Stimulated activated CD8-positive, alpha-beta memory T cell treated with anti-CD3 and anti-CD28 coated beads, Interleukin-12 subunit alpha, Interleukin-12 subunit beta, amount 100 ng/mL, for 24 hours (primary cell): Measurements from ENCODE around the gene NIT2.
"Not testable (repeated sequence)": the region's sequence is repeated elsewhere in the genome, so short reads cannot be mapped to it uniquely, and the experiment has no call there.

Experiments
- DNase-seq: peaks from one replicate; pipeline ENCODE4 v3.0.0-alpha.2; 2020; ENCODE audit errors: extremely low read depth

NIT2 gene

DNA sequence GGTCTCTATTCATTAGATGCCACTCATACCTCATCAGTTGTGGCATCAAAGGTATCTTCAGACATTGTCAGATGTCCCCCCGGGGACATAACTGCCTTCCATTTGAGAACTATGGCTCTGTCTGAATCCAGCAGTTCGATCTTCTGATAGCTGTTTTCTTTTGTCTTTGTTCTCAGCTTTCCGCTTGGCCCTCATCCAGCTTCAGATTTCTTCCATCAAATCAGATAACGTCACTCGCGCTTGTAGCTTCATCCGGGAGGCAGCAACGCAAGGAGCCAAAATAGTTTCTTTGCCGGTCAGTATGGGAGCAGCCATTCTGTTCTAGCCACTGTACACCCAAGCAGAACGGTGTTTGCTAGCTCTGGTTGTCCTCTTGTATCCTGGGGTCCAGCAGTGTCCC, 4.4 kb downstream of the NIT2 start:
- no peak for DNase-seq

DNA sequence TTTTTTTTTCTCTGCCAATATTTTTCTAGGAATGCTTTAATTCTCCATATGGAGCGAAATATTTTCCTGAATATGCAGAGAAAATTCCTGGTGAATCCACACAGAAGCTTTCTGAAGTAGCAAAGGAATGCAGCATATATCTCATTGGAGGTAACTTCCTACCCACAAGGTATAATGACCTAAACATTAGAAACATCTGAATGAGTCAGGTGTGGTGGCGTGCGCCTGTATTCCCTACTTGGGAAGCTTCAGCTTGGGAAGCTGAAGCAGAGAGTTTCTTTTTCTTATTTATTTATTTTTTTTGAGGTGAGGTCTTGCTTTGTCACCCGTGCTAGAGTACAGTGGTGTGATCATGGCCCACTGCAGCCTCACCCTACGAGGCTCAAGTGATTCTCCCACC, 5.2 kb downstream of the NIT2 start:
- DNase-seq: no peak

DNA sequence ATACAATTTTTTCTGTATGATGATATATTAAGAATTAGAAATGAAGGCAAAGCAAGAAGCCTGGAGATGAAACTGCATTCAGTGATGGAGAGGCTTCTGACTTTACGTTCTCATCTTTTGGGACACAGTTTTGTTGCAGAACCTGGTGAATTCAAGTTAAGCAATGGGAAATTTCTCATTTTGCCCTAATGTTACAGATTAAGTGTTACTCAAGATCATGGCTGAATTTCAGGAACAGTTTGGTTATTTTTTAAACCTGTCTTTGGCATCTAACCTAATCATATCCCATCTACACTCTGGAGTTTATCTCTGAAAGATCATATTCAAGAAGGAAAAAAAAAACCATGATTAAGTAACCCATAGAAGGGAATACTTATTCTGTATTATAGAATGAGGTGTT, 6.0 kb downstream of the NIT2 start:
- DNase-seq: no peak

DNA sequence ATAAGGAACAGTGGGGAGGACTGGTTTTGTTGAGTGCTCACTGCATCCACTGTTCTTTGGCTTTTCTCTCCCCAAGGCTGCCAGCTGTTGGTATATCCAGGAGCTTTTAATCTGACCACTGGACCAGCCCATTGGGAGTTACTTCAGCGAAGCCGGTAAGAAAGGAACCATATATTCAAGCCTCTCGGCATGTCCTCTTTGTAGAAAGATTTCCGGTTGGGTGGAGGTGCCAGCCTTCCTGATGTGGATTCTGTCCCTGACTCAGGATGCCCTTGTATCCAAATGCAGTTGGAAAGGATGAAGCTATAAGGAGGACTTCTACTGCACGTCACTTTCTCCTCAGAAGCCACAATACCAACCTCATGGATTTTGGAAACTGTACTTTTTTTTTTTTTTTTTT, 14.2 kb downstream of the NIT2 start:
- no peak for DNase-seq

DNA sequence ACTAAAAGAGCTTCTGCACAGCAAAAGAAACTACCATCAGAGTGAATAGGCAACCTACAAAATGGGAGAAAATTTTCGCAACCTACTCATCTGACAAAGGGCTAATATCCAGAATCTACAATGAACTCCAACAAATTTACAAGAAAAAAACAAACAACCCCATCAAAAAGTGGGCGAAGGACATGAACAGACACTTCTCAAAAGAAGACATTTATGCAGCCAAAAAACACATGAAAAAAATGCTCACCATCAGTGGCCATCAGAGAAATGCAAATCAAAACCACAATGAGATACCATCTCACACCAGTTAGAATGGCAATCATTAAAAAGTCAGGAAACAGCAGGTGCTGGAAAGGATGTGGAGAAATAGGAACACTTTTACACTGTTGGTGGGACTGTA, 17.2 kb downstream of the NIT2 start:
- DNase-seq: not testable (repeated sequence)

DNA sequence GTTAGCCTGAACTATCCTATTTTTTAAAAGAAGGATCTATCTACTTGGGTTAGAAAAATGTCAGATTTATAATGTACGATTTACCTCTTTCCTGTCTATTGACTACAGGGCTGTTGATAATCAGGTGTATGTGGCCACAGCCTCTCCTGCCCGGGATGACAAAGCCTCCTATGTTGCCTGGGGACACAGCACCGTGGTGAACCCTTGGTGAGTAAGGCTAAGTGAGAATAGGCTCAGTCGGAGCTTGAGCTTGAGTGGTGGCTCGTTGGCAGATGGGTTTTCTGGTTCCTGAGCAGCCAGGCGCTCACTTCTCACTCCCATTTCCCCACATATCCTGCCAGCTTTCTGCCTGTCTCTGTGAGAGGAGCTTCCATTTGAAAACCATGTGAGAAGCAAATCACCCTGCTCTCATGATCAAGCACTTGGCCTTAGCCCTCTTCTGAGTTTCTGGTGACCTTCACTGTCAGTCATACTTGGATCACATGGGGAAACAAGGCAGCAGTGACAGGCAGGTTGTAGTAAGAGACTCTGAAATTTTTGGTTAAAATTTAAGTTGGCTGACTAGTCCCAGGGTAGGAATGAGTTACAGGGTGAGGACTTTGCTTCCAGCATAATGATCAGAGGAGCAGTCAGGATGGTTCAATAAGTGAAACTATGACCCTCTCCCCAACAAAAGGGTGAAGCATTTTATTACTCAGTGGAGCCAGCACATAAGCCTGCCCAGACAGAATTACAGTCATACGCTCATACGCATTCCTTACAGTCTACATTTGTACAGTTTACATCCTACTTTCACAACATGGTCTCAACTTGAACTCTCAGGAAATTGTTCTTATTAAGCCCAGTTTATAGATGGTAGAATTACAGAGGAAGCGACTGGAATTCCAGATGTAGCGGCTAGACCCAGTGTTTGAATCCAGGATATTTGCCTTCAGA, 18.0 kb downstream of the NIT2 start:
- DNase-seq: no peak

DNA sequence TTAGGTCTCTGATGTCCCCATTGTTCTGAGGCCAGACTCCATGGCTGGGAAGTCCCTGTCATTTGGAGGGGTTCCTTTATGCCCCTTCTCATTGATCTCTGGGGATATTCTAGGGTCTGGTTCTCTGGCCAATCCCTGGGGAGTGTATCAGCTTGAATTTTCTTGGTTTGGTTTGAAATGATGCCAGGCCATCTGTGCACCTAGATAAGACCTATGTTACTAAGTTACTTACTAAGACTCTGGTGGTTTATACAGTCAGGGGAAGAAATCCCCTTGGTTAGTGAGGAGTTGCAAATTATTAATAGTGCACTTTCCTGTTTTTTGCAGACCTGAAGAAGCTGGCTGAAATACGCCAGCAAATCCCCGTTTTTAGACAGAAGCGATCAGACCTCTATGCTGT, 20.3 kb downstream of the NIT2 start:
- no peak for DNase-seq

DNA sequence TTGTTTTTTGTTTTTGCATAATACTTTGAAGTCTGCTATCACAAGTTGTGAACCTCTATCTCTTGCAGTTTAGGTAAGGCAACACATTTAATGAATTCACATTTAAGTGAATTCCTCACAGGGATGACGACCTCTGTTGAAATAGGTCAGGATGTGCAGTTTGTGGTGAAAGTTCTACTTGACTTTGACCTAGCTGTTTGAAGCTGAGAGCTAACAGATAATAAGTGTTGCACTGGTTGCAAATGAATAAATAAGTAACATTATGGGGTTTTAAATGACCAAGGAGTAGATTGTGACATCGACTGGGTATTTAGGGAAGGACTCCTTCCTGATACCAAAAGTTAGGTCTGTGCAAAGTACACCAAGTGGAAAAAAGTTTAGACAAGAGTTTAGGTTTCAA, 23.9 kb downstream of the NIT2 start:
- no peak for DNase-seq

DNA sequence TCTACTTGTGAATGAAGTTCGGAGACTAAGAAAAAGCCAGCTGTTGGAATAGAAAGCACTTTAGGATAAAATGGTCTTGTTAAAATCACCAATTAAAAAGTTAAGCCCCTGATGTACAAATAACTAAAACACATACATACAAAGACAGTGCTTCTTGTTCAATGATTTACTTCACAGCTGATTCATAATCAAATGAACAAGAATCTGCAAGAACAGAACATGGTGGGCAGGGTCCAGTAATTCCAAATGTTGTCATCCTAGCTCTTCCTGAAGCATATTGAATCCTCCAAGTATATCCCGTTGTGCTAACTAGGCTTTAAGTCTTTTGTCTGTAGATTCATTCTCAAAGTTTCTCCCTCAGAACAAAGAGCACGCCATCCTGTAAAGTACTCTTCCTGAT, 24.5 kb downstream of the NIT2 start:
- DNase-seq: no peak

DNA sequence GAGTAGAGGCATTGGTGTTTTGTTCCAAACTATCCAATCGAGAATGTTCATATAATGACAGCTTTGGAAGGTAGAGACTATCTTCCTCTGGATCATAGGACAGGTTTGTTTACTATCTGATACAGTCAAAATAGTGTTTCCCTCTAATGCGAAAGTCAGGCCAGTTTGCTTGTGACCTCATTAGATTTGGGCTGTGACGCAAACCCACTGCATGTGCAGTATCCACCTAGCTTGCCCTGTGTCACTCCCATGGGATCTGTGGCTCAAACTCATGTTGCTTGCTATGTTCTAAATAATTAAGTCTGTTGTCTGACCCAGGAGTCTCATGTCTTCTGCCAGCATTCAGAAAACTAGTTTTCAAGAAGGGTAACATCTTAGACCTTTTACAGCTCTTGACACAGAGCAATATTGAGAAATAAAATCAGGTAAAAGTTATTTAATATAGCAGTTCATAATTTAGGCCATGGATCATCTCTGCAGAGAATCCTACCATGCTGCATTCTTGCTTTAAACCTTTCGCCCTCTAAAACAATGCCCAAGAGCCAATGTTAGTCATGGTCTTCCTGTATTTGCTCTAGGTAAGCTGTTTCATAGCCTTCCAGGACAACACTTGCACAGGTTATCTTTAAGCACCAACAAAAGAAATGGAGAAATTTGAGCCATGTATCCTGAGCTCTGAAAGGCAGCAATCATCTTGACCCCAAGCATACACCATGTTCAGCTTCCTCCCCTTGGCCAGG, 26.4 kb downstream of the NIT2 start:
- DNase-seq: no peak

DNA sequence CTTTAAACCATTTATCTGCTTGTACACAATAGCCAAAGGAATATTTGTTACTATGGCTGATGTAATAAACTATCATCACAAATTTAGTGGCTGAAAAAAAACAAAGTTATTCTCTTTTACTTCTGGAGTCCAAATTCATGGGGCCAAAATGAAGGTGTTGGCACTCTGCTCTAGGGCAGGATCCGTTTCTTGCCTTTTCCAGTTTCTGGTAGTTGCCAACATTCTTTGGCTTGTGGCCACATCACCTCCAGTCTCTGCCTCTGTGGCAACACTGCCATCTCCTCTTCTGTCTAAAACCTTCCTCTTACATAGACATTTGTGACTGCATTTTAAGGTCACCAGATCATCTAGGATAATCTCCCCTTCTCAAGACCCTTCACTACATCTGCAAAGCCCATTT, 27.3 kb downstream of the NIT2 start:
- DNase-seq: no peak

DNA sequence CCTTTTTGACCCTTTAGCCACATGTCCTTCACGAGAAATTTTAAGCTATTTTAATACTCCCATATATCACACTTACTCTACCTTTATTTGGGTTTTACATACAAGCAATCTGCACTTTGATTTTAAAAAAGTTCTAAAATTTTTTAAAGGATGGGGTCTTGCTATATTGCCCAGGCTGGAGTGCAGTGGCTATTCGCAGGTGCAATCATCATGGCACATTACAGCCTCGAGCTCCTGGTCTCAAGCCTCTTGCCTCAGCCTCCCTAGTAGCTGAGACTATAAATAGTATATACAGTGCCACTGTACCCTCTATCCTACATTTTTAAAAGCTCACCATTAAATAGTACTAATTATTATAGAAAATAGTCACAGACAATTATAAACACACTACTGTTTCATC, 29.9 kb downstream of the NIT2 start:
- DNase-seq: no peak

DNA sequence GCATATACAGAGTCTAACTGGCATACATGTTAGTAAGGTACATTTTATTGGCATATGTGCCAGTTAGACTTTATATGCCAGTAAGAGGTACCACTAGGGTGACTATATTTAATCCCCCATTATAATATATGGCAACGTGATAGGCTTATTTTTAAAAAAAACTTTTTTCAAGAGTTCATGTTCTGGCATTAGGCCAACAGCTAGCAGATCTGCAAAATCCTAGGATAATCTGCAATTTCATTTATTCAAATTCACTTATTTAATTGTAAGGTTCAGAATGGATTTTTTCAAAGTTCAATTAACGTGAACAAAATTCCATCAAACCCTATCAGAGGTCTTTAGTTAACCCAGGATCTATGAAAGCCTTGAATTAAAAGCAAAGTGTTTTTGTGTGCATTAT, 31.9 kb downstream of the NIT2 start:
- no peak for DNase-seq

DNA sequence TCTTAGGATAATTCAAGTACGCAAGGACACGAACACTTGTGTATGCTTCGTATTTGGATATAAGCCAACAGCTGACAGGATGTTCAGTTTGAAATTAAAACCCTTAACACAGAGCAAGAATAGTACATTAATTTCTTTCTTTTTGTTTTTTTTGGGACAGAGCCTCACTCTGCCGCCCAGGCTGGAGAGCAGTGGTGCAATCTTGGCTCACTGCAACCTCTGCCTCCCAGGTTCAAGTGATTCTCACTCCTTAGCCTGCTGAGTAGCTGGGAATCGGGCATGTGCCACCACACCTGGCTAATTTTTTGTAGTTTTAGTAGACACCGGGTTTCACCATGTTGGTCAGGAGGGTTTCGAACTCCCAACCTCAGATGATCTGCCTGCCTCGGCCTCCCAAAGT, 33.9 kb downstream of the NIT2 start:
- no peak for DNase-seq

DNA sequence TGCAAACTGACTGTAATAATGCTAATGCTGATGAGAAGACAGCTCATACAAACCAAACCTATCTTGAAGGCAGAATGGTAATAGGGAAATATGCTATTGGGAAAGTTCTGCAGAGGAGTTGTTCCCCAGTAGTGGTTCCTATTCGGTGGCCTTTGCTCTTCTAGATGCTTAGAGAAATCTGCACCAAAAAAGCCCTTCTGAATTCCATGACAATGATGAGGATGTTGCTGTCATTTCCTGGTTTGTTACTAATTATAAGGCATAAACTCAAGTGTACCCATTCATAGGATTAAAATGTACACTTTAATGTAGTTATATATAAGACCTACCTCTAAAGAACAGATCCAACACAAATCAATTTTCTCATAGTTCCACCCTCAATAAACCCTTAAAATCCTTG, 36.2 kb downstream of the NIT2 start:
- no peak for DNase-seq

DNA sequence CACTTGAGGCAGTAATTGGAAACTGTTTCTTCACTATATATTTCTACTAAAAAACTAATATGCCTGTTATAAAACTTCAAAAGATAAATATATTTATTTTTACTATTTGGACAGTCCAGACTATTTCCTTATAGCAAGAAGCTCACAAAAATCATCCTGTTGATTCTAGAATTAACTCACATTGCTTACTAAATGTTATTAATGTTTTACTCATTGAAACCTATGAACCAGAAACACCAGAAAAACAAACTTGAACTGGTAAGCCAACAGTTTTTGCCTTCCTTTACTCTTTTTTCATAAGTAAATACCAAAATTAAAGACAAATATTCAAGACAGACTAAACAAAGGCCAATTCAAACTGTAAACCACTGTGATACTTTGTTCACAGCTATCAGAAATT, 40.0 kb downstream of the NIT2 start:
- DNase-seq: no peak

DNA sequence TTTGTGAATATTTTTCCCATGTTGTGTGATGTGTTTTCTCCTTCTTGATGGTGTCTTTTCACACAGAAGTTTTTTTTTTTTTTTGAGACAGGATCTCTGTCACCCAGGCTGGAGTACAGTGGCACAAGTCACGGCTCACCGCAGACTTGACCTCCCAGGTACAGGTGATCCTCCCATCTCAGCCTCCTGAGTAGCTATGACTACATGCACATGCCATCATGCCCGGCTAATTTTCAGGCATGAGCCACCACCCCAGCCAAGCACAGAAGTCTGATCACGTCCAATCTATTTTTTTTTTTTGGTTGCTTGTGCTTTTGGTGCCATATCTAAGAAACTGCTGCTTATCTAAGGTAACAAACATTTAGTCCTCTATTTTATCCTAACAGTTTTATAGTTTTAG, 41.7 kb downstream of the NIT2 start:
- DNase-seq: no peak

DNA sequence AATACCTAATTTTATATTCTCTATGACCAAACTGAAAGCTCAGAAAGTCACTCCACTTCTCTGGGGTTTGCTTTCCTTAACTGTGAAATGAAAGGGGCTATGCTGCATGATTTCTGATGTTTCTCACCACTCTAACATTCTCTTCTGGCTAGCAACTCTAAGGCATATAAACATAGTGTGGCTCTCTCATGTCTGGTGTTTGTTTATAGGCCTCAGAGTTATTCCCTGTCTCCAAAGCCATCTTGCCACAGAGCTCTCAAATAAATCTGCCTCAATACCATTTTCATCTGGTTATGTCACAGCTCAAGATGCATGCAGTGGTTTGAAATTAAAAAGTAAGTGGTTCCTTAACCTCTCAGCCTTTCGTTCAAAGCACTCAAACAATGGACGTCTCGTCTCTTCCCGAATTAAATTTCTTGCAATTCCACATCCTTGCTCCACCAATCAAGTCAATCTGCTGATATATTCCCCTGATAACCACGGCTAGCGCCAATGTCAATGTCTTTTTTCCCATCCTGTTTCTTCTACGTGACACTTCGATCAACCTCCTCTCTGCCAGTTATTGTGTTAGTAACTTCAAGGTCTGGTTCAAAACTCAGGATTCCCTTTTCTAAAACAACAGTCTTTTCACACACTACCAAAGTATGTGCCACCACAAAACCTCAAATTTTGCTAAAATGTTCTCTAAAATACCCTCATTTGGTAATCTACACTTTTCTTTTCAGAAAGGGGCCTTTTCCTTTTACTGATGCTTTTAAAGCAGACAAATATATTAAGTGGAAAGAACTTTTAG, 50.4 kb downstream of the NIT2 start:
- no peak for DNase-seq

DNA sequence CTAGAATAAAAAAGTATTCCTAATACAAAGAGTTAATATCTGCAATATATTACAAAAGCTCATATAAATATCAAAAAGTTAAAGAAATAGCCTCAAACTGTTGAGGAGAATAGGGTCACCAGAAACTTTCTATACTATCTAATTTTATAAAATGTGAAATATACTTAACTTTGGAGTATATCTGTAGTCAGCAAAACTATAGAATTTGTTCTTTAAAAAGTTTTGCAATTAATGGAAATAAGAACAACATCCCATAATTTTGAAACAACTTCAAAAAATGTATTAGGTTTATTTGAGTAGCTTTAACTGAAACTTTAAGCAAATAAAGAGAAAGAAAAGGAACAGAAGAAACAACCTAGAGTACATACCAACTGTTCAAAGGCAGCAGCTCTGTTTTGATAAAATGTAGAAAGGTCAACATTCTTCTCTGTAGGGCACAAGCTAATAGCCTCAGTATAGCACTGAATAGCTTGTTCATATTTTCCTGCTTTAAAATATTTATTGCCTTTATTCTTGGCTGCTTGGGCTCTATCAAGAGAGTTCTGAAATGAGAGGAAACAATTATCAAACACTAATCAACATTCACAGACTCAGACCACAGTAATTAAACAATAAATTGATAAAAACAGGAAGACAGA, 52.0 kb downstream of the NIT2 start:
- DNase-seq: no peak

DNA sequence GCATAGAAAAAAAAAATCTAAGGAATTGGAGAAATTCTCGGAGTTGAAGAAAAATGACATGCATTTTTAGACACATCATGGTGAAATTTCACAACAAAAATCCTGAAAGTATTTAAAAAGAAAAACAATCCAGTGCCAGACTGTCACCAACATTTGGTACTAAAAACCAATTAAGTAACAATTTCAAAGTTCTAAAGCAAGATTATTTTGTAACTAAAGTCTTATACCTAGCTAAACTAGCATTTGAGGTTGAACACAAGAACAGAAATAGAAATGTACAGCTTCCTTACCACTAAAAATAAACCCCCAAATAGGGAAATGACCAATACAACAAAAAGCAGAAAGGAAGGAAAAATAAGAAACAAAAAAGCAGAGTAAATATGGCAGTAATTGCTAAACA, 54.5 kb downstream of the NIT2 start:
- DNase-seq: no peak

DNA sequence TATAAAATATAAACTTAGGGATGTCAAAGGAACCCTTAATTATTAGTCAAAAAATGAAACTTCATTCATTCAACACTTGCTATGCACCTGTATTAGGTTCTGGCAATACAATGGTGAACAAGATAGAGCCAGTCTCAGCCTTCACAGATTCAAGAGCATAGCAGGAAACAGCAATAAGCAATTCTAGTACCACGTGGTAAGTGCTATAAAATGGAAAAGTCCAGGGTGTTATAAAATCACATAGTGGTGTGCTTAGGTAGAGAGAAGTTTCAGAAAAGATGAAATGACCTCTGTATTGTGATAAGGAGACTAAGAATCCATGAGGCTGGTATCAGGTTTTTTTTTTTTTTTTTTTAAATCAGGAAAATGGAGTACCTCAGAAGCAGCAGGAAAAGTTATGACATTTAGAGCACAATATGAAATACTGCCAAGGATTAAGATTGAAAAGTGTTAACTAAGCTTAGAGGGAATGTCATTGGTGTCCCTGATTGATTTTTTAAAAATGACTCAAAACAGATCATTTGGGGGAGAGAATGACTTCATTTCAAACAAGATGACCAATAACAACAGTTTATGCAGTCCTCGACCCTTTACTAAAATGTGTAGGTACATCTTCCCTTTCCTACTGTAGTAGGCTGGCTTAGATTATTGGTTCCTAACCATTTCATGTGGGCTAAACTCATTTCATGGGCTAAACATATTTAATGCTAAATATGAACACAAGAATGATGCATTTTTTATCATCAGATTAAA, 61.3 kb downstream of the NIT2 start:
- DNase-seq: no peak
